Measurements from ENCODE around the gene PTPRG.

Gene PTPRG

DNA sequence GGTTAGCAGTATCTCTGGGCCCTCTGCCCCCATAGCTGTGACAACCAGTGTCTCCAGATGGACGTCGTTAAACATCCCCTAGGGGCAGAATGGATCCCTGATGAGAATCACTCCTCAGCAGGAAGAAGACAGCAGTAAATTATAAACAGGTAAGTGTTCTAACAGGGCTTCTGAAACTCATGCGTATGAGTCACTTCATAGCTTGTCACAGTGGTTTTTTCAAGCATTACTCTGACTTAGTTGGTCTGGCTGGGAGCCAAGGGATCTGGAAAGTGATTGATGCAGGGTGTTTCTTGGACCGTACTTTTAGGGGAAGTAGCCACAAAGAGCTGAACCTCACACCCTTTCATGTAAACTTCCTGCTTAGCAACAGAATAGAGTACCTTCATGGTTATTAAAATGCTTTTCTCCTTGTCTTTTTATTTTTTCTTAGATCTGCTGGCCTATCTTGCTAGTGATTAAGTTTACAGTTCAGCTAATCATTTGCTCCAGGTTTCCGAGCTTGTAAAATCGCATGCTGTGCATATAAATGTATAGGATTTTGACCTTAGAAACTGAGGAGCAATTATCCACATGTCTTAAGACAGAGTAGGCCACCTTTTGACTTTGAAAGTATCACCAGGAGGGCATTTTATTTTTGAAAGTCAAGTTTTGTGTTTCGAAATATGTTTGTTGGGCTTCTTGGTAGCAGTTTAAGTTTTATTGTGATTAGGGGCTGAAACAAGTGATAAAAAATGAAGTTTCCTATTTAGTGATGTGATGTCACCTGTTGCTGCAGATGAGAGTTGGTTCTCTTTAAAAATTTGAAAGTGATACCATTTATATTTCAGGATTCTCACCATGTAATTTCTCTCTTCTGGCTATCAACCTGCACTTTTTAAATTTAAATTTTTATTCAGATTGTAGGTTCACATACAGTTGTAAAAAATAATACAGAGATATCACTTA, 333.9 kb downstream of the PTPRG start:
- DNase-seq (ENCODE audit: low read depth), result peak; percentile 98

DNA sequence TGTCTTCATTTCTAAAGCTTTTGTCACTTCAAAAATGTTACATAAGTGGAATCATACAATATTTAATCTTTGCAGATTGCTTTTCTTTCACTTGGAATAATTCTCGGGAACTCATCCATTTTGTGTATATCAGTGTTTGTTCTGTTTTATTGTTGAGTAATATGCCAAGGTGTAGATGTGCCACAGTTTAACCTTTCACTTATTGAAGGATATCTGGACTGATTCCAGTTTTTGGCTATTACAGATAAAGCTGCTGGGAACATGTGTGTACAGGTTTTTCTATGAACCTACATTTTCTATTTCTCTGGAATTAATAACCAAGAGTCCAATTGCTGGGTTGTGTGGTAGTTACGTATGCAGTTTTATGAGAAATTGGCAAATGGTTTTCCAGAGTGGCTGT, 334.9 kb downstream of the PTPRG start:
- no peak for DNase-seq (ENCODE audit: low read depth)

DNA sequence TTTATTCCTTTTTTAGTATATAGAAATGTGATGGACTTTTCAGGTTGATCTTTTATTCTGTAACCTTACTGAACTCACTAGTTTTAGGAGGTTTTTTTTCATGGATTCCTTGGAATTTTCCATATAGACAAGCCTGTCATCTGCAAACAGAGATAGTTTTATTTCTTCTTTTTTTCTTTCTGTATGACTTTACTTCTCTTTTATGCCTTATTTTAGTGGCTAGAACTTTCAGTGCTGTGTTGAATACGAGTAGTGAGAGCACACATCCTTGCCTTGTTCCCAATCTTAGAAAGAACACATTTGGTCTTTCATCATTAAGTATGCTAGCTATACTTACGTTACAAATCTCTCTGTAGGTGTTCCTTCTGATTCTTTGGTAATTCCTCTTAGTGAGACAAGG, 336.5 kb downstream of the PTPRG start:
- DNase-seq (ENCODE audit: low read depth), result no peak

DNA sequence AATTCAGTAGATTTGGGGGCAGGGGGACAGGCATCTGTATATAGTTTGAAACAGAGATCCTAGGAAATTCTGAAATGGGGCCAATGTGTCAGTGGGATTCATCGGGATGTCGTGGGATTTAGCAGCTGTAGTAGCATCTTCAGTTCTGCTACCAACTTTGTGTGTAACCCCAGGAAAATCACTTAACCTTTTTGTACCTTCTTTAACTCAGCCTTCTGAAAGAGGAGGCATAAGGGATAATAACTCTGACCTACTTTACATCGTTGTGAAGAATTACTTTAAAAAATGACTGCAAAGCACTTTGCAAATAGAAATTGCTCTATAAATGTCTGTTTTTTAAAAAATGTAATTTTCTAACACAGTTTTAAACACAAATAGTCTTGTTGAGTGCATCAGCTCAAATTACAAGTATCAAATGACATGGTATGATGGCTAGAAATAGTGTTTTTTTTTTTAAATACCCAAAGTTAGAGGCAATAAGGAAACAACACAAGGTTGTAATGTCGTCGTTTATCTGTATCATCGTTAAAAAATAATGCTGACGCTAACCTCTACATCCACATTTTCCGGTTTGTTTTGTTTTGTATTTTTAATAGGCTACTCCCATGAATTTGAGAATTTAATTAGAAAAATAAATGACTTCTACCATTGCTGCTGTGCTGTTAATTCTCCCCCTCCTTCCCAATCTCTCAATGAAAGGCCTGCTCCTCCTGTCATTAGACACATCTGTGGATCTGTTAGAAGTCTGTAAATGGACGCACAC, 338.5 kb downstream of the PTPRG start:
- DNase-seq (ENCODE audit: low read depth), result no peak

DNA sequence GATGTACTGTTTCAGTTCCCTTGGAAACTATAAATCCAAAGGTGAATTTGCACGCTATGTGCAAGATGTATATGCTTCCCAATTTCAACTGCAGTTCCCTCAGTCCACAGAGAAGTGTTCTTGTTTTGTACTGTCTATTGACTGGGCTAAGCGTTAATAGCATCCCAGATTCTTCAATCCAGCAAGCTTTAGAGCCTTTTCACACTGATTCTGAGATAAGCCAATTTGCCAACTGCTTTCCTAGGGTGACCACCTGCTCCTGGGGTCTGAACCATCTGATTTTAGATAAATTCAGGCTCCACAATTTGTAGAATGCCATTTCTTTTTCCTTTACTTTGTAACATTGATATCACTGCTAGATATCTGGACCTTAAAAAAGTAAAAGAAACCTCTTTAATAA, 340.1 kb downstream of the PTPRG start:
- DNase-seq (ENCODE audit: low read depth), result no peak

DNA sequence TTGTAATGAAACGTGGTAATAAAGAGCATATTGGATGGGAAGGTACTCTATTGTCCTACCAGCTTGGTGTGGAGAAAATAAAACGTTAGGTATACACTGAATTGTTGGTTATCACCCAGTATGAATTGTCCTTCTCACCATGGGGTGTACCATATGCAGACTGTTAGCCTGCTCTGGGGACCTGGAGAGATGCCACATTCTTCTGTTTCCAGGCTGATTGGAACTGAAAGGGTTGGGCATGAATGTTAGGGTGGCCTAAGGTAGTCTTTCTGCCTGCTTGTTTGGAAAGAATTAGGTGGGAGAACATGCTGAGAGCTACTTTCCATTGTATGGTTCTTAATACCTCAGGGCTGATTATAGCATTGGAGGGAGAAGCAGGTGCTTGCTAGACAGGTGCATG, 340.6 kb downstream of the PTPRG start:
- no peak for DNase-seq (ENCODE audit: low read depth)

DNA sequence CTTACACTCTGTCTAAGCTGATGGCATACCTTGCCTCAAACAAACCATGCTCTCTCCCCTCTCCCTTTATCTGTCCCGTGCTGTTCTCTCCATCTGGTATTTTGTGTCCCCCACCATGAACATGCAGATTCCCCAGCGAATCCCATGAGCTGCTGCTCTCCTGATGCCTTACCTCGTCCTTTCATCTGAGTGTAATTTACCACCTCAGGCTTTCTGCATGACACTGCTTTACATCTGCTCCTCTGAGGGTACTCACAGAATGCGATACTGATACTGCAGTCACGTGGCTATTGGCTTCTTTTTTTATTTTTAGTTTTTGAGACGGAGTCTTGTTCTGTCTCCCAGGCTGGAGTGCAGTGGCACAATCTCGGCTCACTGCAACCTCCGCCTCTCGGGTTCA, 341.7 kb downstream of the PTPRG start:
- no peak for DNase-seq (ENCODE audit: low read depth)

DNA sequence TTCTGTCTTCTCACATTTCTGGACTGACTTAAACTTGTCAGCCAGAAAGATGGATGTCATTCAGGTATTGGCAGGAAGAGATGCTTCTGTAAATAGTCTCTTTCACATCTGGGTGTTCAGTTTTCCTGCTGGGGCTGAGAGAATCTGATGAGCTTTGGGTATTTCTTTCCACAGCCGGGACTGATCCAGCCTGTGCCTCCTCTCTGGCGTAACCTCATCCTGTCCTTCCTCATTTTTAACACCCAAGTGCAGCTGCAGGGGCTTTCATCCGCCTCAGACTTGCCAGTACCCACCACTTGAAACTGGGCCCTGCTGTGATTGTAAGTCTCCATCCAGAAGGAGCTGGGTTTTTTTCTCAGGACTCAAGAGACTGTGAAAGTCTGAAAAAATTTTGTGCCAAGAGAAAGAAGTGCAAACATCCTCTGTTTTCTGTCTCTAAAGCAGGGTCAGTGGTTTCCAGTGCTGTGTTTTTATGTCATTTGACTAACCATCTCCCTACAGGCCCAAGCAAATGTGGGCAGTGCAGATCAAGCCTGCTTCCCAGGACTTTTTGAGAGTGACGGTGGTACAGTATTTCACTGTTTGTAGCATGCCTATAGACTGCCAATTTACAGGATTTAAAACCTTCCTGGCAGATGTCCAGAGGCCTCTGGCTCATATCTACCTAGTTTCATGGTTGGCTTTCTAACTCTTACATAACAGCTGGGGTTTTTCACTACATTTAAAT, 342.7 kb downstream of the PTPRG start:
- peak; percentile 64 for DNase-seq (ENCODE audit: low read depth)

DNA sequence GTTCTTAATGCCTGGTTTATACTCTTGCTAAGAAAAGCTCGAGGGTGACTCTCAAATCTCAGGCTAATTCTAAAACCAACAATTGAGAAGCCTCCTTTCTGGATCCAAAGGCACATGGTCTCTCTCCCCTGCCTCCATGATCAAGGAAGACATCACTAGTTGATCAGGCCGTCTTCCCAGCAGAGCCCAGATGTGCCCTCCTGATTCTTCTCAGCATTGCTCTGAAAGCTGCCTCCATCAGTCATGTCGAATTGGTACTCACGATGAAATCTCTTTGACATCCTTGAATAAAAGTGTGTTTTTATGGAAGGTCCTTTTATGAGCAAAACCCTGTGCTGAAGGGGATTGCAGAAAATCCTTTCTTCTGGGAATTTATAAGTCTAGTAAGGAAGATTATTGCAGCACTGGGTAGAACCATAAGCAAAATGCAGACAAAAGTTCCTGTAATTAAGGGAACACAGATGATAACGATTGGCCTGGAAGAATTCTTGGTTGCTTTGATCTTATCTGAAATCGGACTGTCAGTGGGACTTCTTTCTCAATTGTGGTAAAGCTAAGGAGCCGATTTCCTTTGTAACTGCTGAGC, 345.9 kb downstream of the PTPRG start:
- DNase-seq (ENCODE audit: low read depth), result no peak

DNA sequence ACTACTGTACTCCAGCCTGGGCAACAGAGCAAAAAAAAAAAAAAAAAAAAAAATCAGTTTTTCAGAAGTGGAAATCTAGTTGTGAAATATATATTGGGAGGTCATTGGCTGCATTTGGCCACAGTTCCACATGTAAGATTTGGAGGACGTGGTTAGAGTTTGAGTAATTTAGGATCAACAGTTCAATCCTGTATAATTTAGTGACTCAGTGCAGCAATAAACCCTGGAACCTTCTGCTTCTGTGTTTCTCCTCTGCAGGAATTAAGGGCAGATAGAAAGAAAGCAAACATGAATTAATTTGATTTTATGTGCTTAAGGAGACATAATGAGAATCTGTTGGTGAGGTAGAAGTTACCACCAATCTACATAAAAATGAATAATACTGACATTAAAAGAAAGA, 347.0 kb downstream of the PTPRG start:
- peak; percentile 65 for DNase-seq (ENCODE audit: low read depth)

DNA sequence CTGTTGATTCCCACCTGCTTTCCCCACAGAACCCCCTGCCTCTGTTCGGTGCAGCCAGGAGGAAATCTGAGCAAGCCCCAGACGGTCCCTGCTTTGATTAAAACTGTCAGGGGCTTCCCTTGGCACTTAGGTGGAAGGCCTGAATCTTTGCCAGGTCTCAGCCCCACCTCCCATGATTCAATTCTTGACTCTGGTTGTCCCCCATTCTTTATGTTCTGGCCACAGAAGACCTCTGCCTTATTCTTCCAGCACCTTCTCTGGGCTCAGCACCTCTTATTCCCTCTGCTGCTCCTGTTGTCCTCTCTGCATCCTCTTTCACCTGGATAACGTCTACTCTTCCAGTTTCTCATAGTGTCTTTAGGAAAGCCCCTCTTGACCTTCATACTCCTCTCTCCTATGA, 349.4 kb downstream of the PTPRG start:
- no peak for DNase-seq (ENCODE audit: low read depth)

DNA sequence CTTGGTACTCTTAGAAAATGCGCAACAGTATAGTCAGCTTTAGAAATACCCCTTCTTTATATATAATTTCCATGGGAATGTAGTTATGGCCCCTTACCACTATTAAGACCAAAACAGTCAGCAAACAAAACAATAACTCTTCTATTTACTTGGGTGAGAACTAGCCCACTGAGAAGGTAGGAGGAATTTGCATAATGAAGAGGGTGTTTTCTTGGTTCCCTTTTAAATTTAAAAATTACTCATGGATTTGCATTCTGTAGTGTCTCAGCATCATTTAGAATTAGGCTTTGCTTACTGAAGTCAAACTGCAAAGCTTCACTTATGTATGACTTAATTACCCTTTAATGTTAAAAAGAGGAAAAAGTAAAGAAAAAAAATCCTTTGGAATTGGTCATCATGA, 350.8 kb downstream of the PTPRG start:
- DNase-seq (ENCODE audit: low read depth), result no peak

DNA sequence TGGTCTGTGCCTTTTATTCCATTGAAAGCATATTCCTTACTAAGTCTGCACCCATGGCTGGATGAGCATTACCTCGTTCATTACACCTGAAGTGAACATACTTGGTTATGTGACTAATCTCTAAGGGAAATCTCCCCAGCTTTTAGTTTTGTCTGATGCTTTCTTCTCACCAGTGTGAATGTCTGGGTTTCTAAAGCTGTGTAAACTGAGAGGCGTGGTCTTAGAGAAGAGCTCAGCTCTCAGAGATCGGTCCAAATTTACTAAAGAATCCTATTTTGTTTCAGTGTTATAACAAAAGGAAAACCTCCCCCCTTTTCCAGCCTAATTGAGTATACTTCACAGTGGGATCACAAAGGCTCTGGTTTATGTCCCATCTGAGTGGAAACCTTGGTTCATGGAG, 352.3 kb downstream of the PTPRG start:
- DNase-seq (ENCODE audit: low read depth), result no peak

DNA sequence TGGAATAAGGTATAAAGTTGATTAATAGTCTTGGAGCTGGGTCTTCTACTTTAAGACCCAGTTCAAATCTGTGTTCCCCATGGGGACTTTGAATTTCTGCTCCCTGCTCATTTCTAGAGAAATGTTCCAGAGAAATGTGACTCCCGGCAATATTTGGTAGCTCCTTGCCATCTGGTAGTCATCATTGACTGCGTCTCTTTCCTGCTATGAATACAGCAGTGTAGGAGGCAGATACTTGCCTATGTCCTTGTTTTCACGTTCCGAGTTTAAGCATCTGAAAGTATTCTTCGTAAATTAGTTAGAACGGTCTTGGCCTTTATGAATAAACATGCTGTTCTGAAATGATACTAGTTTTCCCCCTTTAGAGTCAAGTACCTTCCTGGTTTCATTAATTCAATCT, 352.9 kb downstream of the PTPRG start:
- DNase-seq (ENCODE audit: low read depth), result no peak

DNA sequence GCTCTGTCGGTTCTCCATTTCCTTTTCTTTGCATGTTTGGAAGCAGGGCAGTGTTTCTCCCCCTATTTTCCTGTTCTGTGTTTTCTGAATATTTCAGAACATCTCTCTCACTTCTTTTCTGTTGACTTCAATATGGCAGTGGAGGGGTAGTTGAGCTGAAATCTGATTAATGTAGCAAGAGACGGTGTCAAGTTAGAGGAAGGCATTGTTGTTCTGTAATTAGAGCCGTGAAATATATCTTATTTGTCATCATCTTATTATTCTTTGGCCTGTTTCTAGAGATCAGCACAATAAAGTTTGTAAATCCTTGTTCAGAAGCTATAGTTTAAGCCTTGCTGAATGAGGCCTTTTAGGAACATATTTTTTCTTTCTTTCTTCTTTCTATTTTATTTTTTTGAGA, 353.9 kb downstream of the PTPRG start:
- DNase-seq (ENCODE audit: low read depth), result no peak

DNA sequence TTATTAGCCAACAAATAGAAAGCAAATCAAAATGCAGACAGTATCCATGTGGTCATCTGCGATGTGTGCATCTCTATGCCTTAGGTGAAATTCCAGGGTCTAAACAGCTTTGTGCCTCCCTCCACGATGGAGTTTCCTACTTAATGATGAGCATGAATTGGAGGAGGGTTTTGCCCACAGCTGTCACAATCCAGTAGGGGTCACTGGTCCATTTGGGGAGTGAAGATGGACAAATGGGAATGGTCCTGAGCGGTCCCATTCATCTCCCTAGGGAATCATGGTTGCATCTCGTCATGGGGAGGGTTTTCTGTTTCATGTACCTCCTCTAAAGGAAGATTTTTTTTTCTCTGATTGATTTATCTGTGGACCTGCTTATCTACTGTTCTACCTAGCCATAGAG, 358.0 kb downstream of the PTPRG start:
- no peak for DNase-seq (ENCODE audit: low read depth)

DNA sequence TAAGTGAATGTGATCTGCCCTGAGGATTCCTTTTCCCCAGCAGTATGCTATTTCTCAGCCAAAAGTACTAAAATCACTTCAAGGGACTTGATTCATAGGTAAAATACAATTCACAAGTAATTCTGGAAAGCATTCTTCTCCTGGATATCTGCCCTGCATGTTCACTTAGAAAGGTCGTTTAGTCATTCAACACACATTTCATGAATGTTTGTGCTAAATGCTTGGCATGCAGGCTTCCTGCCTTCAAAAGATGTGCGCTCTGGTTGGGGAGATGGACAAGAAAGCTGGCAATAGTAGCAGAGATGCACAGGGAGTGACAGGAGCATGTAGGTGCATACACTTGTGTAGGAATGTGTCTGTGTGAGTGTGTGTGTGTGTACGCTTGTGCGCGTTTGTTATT, 360.7 kb downstream of the PTPRG start:
- peak; percentile 15 for DNase-seq (ENCODE audit: low read depth)

DNA sequence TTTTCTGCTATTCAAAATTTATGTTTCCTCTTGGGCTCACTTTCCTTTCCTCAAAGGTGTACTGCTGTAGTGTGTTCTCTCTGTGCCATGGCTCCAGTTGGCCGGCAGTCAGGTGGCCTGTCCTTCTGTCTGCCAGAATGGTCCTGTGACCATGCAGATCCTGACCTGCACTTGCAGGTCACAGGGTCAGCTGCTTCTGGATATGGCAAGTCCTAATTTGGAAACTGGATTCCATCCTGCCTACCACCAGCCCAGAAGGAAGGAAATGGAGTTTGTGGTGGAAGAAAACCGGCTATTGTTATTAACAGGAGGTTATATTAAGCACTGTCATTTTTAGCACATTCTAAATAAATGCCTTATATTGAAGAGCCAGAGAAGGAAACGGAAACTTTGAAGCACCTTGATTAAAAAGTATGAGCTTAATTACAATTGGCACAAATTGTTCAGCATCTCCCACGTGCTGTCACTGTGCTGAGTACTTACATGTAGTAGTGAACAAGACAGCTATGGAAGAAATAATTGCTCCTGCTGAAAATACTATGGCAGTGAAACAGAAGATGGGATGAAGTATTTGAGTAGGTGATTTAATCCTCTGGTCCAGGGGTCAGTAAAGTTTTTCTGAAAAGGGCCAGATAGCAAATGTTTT, 362.8 kb downstream of the PTPRG start:
- no peak for DNase-seq (ENCODE audit: low read depth)

DNA sequence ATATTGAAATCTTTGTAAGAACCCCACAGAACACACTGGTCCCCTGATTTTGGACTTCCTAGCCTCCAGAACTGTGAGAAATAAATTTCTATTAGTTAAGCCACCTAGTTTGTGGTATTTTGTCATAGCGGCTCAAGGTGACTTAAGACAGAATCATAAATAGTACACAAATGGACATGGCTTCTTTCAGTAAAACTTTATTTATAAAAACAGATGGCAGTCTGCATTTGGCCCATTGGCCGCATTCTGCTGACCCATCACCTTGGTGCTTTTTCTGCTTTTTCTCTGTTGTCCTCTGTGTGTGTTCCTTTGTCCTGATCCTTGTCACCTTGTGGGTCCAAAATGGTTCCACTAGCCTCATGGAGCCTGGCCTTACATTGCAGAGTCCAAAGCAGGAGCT, 363.6 kb downstream of the PTPRG start:
- no peak for DNase-seq (ENCODE audit: low read depth)

DNA sequence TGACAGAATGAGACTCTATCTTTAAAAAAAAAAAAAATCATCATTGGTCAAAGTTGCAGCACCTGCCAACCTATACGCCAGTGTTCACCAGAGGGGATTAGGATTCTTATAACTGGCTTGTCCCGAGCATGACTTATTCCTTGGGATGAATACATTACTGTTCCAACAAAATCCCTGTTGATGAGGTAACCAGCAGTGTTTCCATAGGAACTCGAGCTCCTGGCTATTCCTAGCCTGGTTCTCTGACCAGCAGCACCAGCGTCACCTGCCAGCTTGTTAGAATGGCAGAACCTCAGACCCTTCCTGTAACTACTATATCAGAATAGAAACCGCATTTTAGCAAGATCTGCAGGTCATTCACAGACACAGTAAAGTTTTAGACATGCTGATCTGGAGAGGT, 364.4 kb downstream of the PTPRG start:
- no peak for DNase-seq (ENCODE audit: low read depth)

DNA sequence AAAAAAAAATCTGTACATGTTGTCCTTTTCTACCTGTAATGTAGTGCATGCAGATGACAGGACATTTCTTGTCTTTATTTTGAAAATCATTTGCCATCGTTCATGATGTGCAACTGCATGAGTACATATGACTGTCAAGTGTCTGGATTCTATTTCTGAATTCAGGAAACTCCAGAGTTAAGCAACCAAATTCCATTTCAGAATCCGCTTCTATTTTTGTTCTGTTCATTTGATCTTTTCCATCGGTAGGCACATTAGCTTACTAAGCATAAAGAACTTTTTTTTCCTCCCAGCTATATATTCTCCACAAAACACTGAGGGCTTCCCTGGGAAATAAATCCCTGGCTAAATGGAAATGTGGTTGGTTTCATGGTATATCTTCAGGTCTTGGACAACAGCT, 365.6 kb downstream of the PTPRG start:
- peak; percentile 81 for DNase-seq (ENCODE audit: low read depth)

DNA sequence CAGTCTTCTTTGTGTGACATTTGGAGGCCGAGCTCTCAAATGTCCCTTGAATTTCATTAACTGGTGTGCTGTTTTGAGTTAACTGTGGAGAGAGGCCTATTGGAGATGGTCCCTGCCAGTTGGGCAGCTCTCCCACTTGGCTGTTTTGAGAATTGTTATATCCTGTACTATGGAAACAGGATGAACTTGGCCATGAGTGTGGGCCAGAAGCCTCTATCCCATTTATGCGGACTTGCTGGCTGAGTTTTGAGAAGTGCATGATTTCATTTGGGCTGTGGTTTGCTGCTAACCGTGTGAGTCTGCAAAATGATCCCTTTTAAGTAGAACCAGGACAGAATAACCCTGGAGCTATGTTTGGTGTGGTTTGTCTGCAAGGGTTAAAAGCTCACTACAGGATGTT, 366.0 kb downstream of the PTPRG start:
- DNase-seq (ENCODE audit: low read depth), result peak; percentile 89

Data from iris pigment epithelial cell (primary cell).